C1 segment of cervical spinal cord (tissue), 14 donors: ENCODE results near the gene CATSPERE.
"Not testable (repeated sequence)": the region's sequence is repeated elsewhere in the genome, so short reads cannot be mapped to it uniquely, and the experiment has no call there.

Source experiments
- DNase-seq, 14 donors: peaks; one replicate each; lab custom pipeline; 2025; lab: John Stamatoyannopoulos, UW

The CATSPERE gene

GRCh38 chr1:244628789-244629188 lies 167.7 kb downstream of the CATSPERE start:
- no peak for DNase-seq

GRCh38 chr1:244633140-244633539 lies 172.1 kb downstream of the CATSPERE start:
- DNase-seq, result no peak

- no peak for DNase-seq
Observed at GRCh38 chr1:244634546-244634945, 173.5 kb downstream of the CATSPERE start.

- DNase-seq, result no peak
Observed at GRCh38 chr1:244636488-244637259, 175.6 kb downstream of the CATSPERE start.

GRCh38 chr1:244639561-244639960 lies 178.5 kb downstream of the CATSPERE start:
- no peak for DNase-seq

GRCh38 chr1:244640917-244641316 lies 179.8 kb downstream of the CATSPERE start:
- DNase-seq, result no peak

- DNase-seq, result no peak
Observed at GRCh38 chr1:244642526-244642925, 181.5 kb downstream of the CATSPERE start.

- DNase-seq, result no peak
Observed at GRCh38 chr1:244642988-244643387, 181.9 kb downstream of the CATSPERE start.

- no peak for DNase-seq
Observed at GRCh38 chr1:244645414-244645813, 184.3 kb downstream of the CATSPERE start.

- no peak for DNase-seq
Observed at GRCh38 chr1:244645890-244646289, 184.8 kb downstream of the CATSPERE start.

GRCh38 chr1:244647819-244648218 lies 186.7 kb downstream of the CATSPERE start:
- no peak for DNase-seq

GRCh38 chr1:244651956-244652622 lies 191.0 kb downstream of the CATSPERE start:
- DNase-seq, result no peak

- DNase-seq, result peak; percentile 93 to 100 (median 98)
Observed at GRCh38 chr1:244652623-244653438, 191.8 kb downstream of the CATSPERE start, which contains the start of gene DESI2. DESI2 (plus strand) TSS chr1:244653126; CDS start chr1:244653314, 188 bp downstream.

GRCh38 chr1:244653439-244654107 lies 192.5 kb downstream of the CATSPERE start:
- DNase-seq, result peak in 5 of 14 donors; percentile 34 to 52 (median 41)

GRCh38 chr1:244654108-244655038 lies 193.3 kb downstream of the CATSPERE start:
- DNase-seq, result no peak

GRCh38 chr1:244655186-244655585 lies 194.1 kb downstream of the CATSPERE start:
- no peak for DNase-seq

GRCh38 chr1:244657421-244657820 lies 196.3 kb downstream of the CATSPERE start:
- DNase-seq, result no peak

GRCh38 chr1:244659694-244660093 lies 198.6 kb downstream of the CATSPERE start:
- DNase-seq, result no peak

GRCh38 chr1:244660595-244660994 lies 199.5 kb downstream of the CATSPERE start:
- DNase-seq, result no peak

- DNase-seq, result not testable (repeated sequence)
Observed at GRCh38 chr1:244661569-244662312, 200.7 kb downstream of the CATSPERE start.
